CD8-positive, alpha-beta memory T cell (primary cell): ENCODE measurements around the gene AXIN1. TPM values are rescaled to one million over a fixed set of nuclear protein-coding genes. Genes with fewer than 3 reads are reported as not detected.
"Not testable (repeated sequence)": the region's sequence is repeated elsewhere in the genome, so short reads cannot be mapped to it uniquely, and the experiment has no call there.

ENCODE experiments used
- CTCF ChIA-PET: fragments of 350-600 bp; sonication (Branson Sonifier 250); formaldehyde crosslinking; loops from one replicate; lab custom pipeline; 2021; ENCODE audit warnings: antibody characterized with exemption; lab: Charles Lee
- POLR2A ChIA-PET: fragments of 350-600 bp; sonication (Branson Sonifier 250); formaldehyde crosslinking; loops from one replicate; lab custom pipeline; 2021; ENCODE audit warnings: antibody characterized with exemption; lab: Charles Lee
- DNase-seq, 5 donors: peaks; one replicate each; pipeline versions ENCODE4 v3.0.0 to v3.0.0-alpha.2; 2020 to 2022; ENCODE audit warnings: mixed read lengths in 1 of 5
- H3K27ac ChIP-seq: one replicate; pipeline ENCODE4 v1.7.0; 2013; ENCODE audit warnings: low read depth, mild to moderate bottlenecking, low read length, moderate library complexity
- H3K27me3 ChIP-seq: 2 replicates; pipeline ENCODE4 v1.7.0; 2013; ENCODE audit warnings: low read length, mild to moderate bottlenecking; ENCODE audit not compliant: insufficient read depth, poor library complexity, severe bottlenecking
- H3K36me3 ChIP-seq: 2 replicates; pipeline ENCODE4 v1.7.0; 2013; ENCODE audit warnings: mild to moderate bottlenecking, low read length, moderate library complexity; ENCODE audit not compliant: insufficient read depth
- H3K4me1 ChIP-seq: 2 replicates; pipeline ENCODE4 v1.7.0; 2013; ENCODE audit warnings: mild to moderate bottlenecking, low read length, moderate library complexity; ENCODE audit not compliant: insufficient read depth
- H3K4me3 ChIP-seq: 2 replicates; pipeline ENCODE4 v1.7.0; 2013; ENCODE audit warnings: mild to moderate bottlenecking, low read length
- H3K9me3 ChIP-seq: 2 replicates; pipeline ENCODE4 v1.7.0; 2013; ENCODE audit warnings: mild to moderate bottlenecking, low read length
- H3K27ac Mint-ChIP-seq, 8 donors: one replicate each; pipeline ENCODE4 v1.8.0; 2020 to 2021; ENCODE audit warnings: mixed read lengths in 8 of 8, mild to moderate bottlenecking in 6 of 8, inconsistent platforms in 3 of 8, moderate library complexity in 3 of 8
- H3K27me3 Mint-ChIP-seq, 2 donors: one replicate each; pipeline ENCODE4 v1.8.0; 2020 to 2021; ENCODE audit warnings: mixed read lengths in 2 of 2, mild to moderate bottlenecking in 1 of 2, moderate library complexity in 1 of 2
- H3K36me3 Mint-ChIP-seq, 3 donors: one replicate each; pipeline ENCODE4 v1.8.0; 2020 to 2021; ENCODE audit warnings: mixed read lengths in 3 of 3, inconsistent platforms in 1 of 3, mild to moderate bottlenecking in 1 of 3
- H3K4me1 Mint-ChIP-seq, 3 donors: one replicate each; pipeline ENCODE4 v1.8.0; 2020 to 2021; ENCODE audit warnings: mixed read lengths in 3 of 3, inconsistent platforms in 1 of 3, mild to moderate bottlenecking in 1 of 3
- H3K4me3 Mint-ChIP-seq, 7 donors: one replicate each; pipeline ENCODE4 v1.8.0; 2020 to 2021; ENCODE audit warnings: mixed read lengths in 7 of 7, mild to moderate bottlenecking in 6 of 7, moderate library complexity in 4 of 7, inconsistent platforms in 2 of 7
- H3K9me3 Mint-ChIP-seq, 5 donors: one replicate each; pipeline ENCODE4 v1.8.0; 2020 to 2022; ENCODE audit warnings: mixed read lengths in 5 of 5, mild to moderate bottlenecking in 3 of 5, moderate library complexity in 2 of 5, inconsistent platforms in 1 of 5
- polyA plus RNA-seq: library from polyadenylated mRNA; unstranded; fragments of 300-500 nt; fragmentation: Illumina TruSeq; gene quantifications from one replicate; pipeline ENCODE4 v1.2.3, GENCODE V29; 2021
- total RNA-seq, 2 experiments: library from RNA; stranded (reverse); gene quantifications; one replicate each; pipeline ENCODE4 v1.2.3, GENCODE V29; 2021

The AXIN1 gene
- total and polyA plus RNA-seq, 3 experiments from 2014 or later = 6.9 to 26.3 (median 24.7) TPM

- Mint-ChIP-seq H3K36me3 (peaks cover 0 to 26% (median 10%) of the 10 kb centered on the region in 3 donors), H3K27me3 (no peaks in the 10 kb centered on the region), H3K4me1 (peaks cover 50 to 76% (median 65%) of the 10 kb centered on the region in 3 donors), H3K4me3 (peak overlapping the region; percentile 87 to 98 (median 89)), H3K27ac (peak overlapping the region; percentile 80 to 94 (median 88)), H3K9me3 (no peaks in the 10 kb centered on the region)
- POLR2A ChIA-PET = interaction anchor here (0.6 to 2.0 kb wide), 8 partner anchors 12 to 118 kb away, joined by 3 to 13 read pairs (median 4); partner anchors contain the start of genes DECR2, FAM234A and MRPL28
- H3K27me3 ChIP-seq = no peaks in the 10 kb centered on the region
- CTCF ChIA-PET = interaction anchor here (1.0 kb wide), 2 partner anchors 116 to 119 kb away, joined by 3 to 4 read pairs; no protein-coding TSS in a partner anchor
- peak overlapping the region; percentile 59 for H3K4me3 ChIP-seq
- H3K27ac ChIP-seq = peak overlapping the region; percentile 38
- H3K4me1 ChIP-seq = peaks cover 78% of the 10 kb centered on the region
- H3K36me3 ChIP-seq = no peaks in the 10 kb centered on the region
- H3K9me3 ChIP-seq = no peaks in the 10 kb centered on the region
- DNase-seq = peak in 4 of 5 donors; percentile 15 to 69 (median 37)
Measured at GRCh38 chr16:351804-352520, 561 bp downstream of the AXIN1 start.

GRCh38 chr16:350203-350602, 2.3 kb downstream of the AXIN1 start:
- H3K9me3 Mint-ChIP-seq = no peaks in the 10 kb centered on the region
- peaks cover 75% of the 10 kb centered on the region for H3K4me1 ChIP-seq
- H3K9me3 ChIP-seq = no peaks in the 10 kb centered on the region
- peak overlapping the region in 6 of 7 donors; percentile 24 to 98 (median 90) for H3K4me3 Mint-ChIP-seq
- H3K36me3 Mint-ChIP-seq = peaks cover 0 to 41% (median 12%) of the 10 kb centered on the region in 3 donors
- ChIA-PET CTCF (interaction anchor here (1.0 to 2.4 kb wide), 4 partner anchors 11 to 243 kb away, joined by 3 to 7 read pairs (median 3); no protein-coding TSS in a partner anchor), POLR2A (interaction anchor here (1.0 kb wide), 1 partner anchor 115 kb away, joined by 3 read pairs; no protein-coding TSS in a partner anchor)
- no peak for DNase-seq
- peaks cover 7% of the 10 kb centered on the region for H3K36me3 ChIP-seq
- H3K27me3 Mint-ChIP-seq = no peaks in the 10 kb centered on the region
- H3K27me3 ChIP-seq = no peaks in the 10 kb centered on the region
- H3K4me1 Mint-ChIP-seq = peaks cover 57 to 83% (median 73%) of the 10 kb centered on the region in 3 donors
- H3K27ac Mint-ChIP-seq = peak overlapping the region in 4 of 8 donors; percentile 37 to 87 (median 50)
- H3K27ac ChIP-seq = no peak overlapping the region
- H3K4me3 ChIP-seq = no peak overlapping the region

GRCh38 chr16:349211-349610, 3.3 kb downstream of the AXIN1 start:
- peaks cover 58 to 81% (median 74%) of the 10 kb centered on the region in 3 donors for H3K4me1 Mint-ChIP-seq
- Histone ChIP-seq H3K27me3 (no peaks in the 10 kb centered on the region), H3K4me1 (peaks cover 65% of the 10 kb centered on the region)

GRCh38 chr16:348495-348894, 4.0 kb downstream of the AXIN1 start:
- POLR2A ChIA-PET, H3K9me3 ChIP-seq, H3K4me3 ChIP-seq, H3K9me3 Mint-ChIP-seq, H3K27me3 ChIP-seq, DNase-seq, H3K27me3 Mint-ChIP-seq, H3K27ac ChIP-seq: not testable (repeated sequence)
- Histone ChIP-seq H3K36me3 (peaks cover 12% of the 10 kb centered on the region), H3K4me1 (peaks cover 58% of the 10 kb centered on the region)
- Mint-ChIP-seq H3K4me3 (peak overlapping the region in 1 of 7 donors; percentile 45), H3K27ac (peak overlapping the region in 7 of 8 donors; percentile 33 to 89 (median 62)), H3K36me3 (peaks cover 0 to 56% (median 19%) of the 10 kb centered on the region in 3 donors), H3K4me1 (peaks cover 56 to 77% (median 68%) of the 10 kb centered on the region in 3 donors)
- CTCF ChIA-PET = interaction anchor here (1.1 to 2.4 kb wide), 6 partner anchors 13 to 283 kb away, joined by 3 to 7 read pairs (median 4); no protein-coding TSS in a partner anchor

More at GRCh38 chr16:349211-349610, 3.3 kb downstream of the AXIN1 start:
- Mint-ChIP-seq H3K4me3 (peak overlapping the region in 6 of 7 donors; percentile 34 to 98 (median 48)), H3K36me3 (peaks cover 0 to 51% (median 19%) of the 10 kb centered on the region in 3 donors), H3K27ac (peak overlapping the region in 7 of 8 donors; percentile 2 to 87 (median 25)), H3K27me3 (no peaks in the 10 kb centered on the region), H3K9me3 (no peaks in the 10 kb centered on the region)
- peaks cover 12% of the 10 kb centered on the region for H3K36me3 ChIP-seq
- H3K4me3 ChIP-seq = no peak overlapping the region
- ChIA-PET POLR2A (interaction anchor here (1.0 kb wide), 1 partner anchor 114 kb away, joined by 3 read pairs; no protein-coding TSS in a partner anchor), CTCF (interaction anchor here (1.1 to 2.4 kb wide), 5 partner anchors 13 to 283 kb away, joined by 3 to 7 read pairs (median 4); no protein-coding TSS in a partner anchor)
- no peaks in the 10 kb centered on the region for H3K9me3 ChIP-seq
- DNase-seq = no peak
- no peak overlapping the region for H3K27ac ChIP-seq

- CTCF ChIA-PET = no interaction called here
- no peaks in the 10 kb centered on the region for H3K9me3 Mint-ChIP-seq
- Histone ChIP-seq H3K9me3 (no peaks in the 10 kb centered on the region), H3K27ac (no peak overlapping the region), H3K36me3 (peaks cover 12% of the 10 kb centered on the region), H3K4me3 (no peak overlapping the region), H3K4me1 (peaks cover 65% of the 10 kb centered on the region), H3K27me3 (no peaks in the 10 kb centered on the region)
- H3K27ac Mint-ChIP-seq = peak overlapping the region in 5 of 8 donors; percentile 23 to 69 (median 54)
- peak overlapping the region in 2 of 7 donors; percentile 13 to 45 for H3K4me3 Mint-ChIP-seq
- H3K27me3 Mint-ChIP-seq = no peaks in the 10 kb centered on the region
- DNase-seq = no peak
- peaks cover 0 to 66% (median 22%) of the 10 kb centered on the region in 3 donors for H3K36me3 Mint-ChIP-seq
- POLR2A ChIA-PET = no interaction called here
- H3K4me1 Mint-ChIP-seq = peaks cover 65 to 83% (median 79%) of the 10 kb centered on the region in 3 donors
Measured at GRCh38 chr16:347203-347602, 5.3 kb downstream of the AXIN1 start.

GRCh38 chr16:346587-346986, 5.9 kb downstream of the AXIN1 start:
- ChIA-PET POLR2A (no interaction called here), CTCF (interaction anchor here (0.9 kb wide), 1 partner anchor 15 kb away, joined by 3 read pairs; no protein-coding TSS in a partner anchor)
- no peak for DNase-seq
- H3K36me3 ChIP-seq = peaks cover 12% of the 10 kb centered on the region
- H3K4me1 ChIP-seq = peaks cover 67% of the 10 kb centered on the region
- H3K4me3 Mint-ChIP-seq = peak overlapping the region in 2 of 7 donors; percentile 12 to 61
- H3K9me3 Mint-ChIP-seq = no peaks in the 10 kb centered on the region
- no peaks in the 10 kb centered on the region for H3K9me3 ChIP-seq
- no peak overlapping the region for H3K27ac ChIP-seq
- no peak overlapping the region for H3K4me3 ChIP-seq
- H3K27ac Mint-ChIP-seq = peak overlapping the region in 2 of 8 donors; percentile 29 to 64
- H3K27me3 Mint-ChIP-seq = no peaks in the 10 kb centered on the region
- no peaks in the 10 kb centered on the region for H3K27me3 ChIP-seq
- H3K4me1 Mint-ChIP-seq = peaks cover 71 to 87% (median 83%) of the 10 kb centered on the region in 3 donors
- peaks cover 0 to 71% (median 24%) of the 10 kb centered on the region in 3 donors for H3K36me3 Mint-ChIP-seq

GRCh38 chr16:345772-346171, 6.8 kb downstream of the AXIN1 start:
- H3K4me3 Mint-ChIP-seq = peak overlapping the region; percentile 23 to 81 (median 44)
- no peak overlapping the region for H3K4me3 ChIP-seq
- H3K4me1 Mint-ChIP-seq = peaks cover 72 to 82% (median 77%) of the 10 kb centered on the region in 3 donors
- H3K27me3 Mint-ChIP-seq = no peaks in the 10 kb centered on the region
- DNase-seq = no peak
- H3K36me3 Mint-ChIP-seq = peaks cover 0 to 71% (median 24%) of the 10 kb centered on the region in 3 donors
- peak overlapping the region in 4 of 8 donors; percentile 17 to 83 (median 42) for H3K27ac Mint-ChIP-seq
- H3K27ac ChIP-seq = no peak overlapping the region
- peaks cover 63% of the 10 kb centered on the region for H3K4me1 ChIP-seq
- H3K9me3 ChIP-seq = no peaks in the 10 kb centered on the region
- no peaks in the 10 kb centered on the region for H3K27me3 ChIP-seq
- ChIA-PET CTCF (no interaction called here), POLR2A (no interaction called here)
- H3K9me3 Mint-ChIP-seq = no peaks in the 10 kb centered on the region
- H3K36me3 ChIP-seq = peaks cover 12% of the 10 kb centered on the region
